SIG-M5 treated with dmso at 0.1 percent for 504 hours (cell line): ENCODE measurements around the gene GARIN5B.
A peak's percentile ranks its signal among the peaks of the same experiment; 100 is the strongest.
"Not testable (repeated sequence)": the region's sequence is repeated elsewhere in the genome, so short reads cannot be mapped to it uniquely, and the experiment has no call there.

ENCODE experiments used
- DNase-seq: peaks from one replicate; lab custom pipeline; 2025; ENCODE audit not compliant: unreplicated experiment; lab: John Stamatoyannopoulos, UW

The GARIN5B gene

GRCh38 chr19:55352040-55352439 lies 11.0 kb downstream of the GARIN5B start:
- no peak for DNase-seq

DNA sequence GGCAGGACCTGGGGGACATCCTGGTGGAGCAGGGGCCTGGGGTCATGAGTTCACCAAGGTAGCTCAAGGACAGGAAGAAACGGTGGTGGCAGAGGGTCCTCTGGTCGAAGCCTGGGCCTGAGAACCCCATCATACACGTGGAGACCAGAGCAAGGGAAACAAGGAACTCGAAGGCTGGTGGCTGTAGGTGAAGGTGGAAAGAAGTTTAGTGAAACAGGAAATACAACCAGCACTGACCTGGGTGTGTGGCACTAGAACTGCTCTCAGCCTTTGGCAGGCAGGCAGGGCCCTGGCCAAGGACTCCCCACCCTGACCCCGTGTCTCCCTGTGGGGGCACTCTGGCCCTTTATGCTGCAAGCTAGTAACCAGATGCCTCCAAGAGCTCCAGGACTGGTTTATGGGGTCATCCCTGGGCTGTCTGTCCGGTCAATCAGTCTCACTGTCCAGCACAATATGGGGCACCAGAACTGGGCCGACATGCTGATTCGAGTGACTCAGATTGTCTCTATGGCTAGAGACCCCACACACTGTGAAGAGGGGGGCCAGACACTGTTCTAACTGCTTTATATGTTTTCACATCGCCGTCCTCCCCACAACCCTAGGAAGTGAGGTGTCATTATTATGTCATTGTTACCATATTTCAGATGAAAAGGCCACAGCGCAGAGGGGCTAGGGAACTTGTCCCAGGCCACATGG lies 12.3 kb downstream of the GARIN5B start:
- DNase-seq, result no peak

DNA sequence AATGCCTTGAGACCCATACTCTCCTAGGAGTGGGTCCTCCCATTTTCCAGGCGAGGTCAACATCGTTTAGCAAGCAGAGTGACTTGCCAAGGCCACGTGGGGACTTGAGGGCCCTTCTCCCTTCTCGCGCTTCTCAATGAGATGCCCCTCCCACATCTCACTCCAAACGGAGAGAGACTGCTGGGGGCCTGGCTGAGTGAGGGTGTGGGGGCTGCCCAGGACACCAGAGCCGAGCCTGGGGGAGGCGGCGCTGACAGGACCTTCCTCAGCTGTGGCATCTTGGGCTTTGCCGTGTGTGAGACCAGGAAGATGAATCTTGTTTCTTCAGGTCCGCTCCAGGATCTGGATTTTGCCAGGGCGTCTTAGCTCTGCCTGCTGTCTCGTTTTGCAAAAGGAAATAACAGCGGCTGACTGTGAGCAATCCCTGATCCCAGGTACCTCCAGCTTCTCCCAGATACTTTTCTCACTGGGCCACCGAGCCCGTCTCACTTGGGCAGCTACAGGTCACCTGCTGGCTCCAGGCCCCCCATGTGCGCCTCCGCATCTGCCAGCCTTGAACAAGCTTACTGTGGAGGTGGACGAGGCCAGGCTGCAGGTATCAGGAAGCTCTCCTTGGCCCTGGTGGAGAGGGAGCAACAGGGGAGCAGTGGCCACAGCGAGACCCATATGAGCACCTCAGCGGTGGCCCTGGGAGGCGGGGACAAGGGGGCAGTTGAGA lies 14.6 kb downstream of the GARIN5B start:
- DNase-seq, result no peak

DNA sequence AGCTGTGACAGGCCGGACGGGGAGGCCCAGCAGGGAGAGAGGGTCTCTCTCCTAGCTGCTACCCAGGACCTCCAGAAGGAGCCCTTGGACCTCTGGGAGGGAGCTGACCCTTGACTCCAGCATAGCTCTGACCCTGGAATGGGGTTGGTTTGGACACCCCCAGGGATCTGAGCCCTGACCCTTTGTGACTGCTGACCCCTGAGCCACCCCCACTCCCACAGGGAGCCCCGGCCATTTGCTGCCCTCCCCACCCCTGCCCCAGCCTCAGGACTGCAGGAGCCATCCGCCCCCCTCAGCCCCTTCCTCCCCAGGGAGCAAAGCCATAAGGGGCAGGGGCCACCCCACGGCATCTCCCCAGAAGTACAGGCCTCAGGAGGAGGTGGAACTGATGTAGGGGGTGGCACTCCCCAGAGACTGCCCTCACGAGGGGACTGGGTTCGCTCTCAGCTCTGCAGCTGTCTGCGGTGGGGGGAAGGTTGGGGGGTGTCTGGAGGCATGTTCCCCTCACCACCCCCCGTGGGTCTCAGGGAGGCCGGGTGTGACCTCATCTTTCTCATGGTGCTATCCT lies 15.5 kb downstream of the GARIN5B start:
- DNase-seq, result no peak

- no peak for DNase-seq
Observed at GRCh38 chr19:55346725-55347441, 16.2 kb downstream of the GARIN5B start.

- DNase-seq, result no peak
Observed at GRCh38 chr19:55345818-55346724, 17.0 kb downstream of the GARIN5B start.

- DNase-seq, result no peak
Observed at GRCh38 chr19:55345101-55345817, 17.8 kb downstream of the GARIN5B start.

- DNase-seq, result no peak
Observed at GRCh38 chr19:55344444-55344843, 18.6 kb downstream of the GARIN5B start.

DNA sequence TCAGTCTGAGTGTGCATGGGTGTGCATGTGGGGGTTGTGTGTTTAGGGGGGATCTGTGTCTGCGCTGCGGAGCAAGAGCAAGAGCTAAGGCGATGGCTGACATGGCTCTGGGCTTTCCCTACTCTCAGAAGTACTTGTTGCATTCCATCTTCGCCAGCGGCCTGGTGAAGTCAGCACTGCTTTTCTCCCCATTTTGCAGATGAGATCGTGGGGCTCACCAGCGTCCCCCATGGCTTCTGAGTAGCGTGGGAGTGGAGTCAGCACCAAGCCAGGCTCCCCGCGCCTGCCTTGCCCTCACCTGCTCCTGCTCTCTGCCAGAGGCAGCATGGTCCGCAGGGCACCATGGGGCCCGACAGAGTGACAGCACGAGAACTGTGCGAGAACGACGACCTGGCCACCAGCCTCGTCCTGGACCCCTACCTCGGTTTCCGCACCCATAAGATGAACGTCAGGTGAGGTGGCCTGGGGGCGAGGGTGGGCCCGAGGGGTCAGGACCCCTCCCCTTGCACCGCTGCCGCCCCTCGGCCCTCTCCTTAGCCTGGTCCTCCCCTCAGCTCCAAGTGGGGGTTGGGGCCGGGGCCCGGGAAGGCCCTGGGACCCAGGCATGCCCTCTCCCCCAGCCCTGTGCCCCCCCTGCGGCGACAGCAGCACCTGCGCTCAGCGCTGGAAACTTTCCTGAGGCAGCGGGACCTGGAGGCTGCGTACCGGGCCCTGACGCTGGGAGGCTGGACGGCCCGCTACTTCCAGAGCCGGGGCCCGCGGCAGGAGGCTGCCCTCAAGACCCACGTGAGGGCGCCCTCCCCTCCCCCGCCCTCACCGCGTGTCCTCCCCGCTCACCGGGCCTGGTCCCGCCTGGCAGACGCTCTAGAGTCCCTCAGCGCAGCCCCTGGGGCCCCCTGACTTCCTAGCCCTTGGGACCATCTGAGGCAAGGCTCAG lies 21.2 kb downstream of the GARIN5B start:
- no peak for DNase-seq

DNA sequence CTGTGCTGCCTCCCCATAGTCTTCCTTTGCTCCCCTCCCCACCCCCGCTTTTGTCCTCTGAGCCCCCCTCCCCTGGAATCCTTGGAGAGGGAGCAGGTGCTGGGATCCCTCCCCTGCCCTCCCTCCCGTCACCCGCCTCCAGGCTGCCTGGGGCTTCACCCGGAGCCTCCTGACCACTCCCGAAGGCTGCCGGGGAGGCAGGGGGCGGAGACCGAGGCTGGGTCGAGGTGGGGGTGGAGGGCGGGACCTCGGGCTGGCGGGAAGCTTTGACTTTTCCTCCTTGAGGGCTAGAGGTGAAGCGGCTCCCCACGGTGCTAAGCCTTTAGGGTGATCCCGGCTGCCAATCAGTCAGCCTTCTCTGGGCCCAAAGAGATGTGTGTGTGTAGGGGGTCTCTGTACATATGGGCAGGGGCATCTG lies 21.9 kb downstream of the GARIN5B start:
- peak; percentile 56 for DNase-seq

- peak; percentile 21 for DNase-seq
Observed at GRCh38 chr19:55340784-55341147, 22.3 kb downstream of the GARIN5B start.

DNA sequence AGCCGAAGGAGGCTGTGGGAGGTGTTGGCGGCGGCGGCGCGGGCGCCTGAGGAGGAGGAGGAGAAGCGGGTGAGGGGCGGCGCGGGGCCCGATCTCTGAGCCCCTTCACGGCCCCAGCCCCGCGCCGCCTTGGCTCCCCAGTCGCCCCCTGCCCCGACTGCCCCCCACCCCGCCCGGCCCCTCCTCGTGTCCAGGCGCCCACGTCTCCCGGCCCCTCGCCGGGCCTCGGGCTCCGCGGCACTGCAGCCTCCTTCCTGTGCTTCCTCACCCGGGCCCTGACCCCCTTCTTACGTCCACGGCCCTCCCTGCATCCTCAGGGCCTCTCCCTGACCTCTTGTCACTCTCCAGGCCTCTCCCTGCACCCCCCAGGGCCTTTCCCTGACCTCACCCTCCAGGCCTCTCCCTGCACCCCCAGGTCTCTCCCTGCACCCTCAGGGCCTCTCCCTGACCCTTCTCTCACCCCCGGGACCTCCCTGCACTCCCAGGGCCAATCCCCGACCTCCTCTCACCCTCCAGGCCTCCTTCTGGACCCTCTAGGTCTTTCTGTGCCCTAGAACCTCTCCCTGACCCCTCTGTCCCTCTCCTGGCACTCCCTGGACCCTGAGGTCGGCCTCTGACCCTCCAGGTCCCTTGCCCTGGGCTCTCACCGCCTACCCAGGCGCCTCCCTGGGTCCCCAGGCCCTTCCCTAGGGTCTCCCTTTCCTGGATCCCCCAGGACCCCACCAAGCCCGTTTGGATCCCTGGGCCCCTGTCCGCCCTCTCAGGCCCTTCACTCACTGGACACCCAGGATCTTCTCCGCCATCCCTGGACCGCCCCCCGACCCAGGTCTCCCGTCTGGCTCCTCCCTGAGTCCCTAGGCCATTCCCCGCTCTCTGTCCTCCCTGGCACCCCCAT lies 22.9 kb downstream of the GARIN5B start:
- peak; percentile 39 for DNase-seq

DNA sequence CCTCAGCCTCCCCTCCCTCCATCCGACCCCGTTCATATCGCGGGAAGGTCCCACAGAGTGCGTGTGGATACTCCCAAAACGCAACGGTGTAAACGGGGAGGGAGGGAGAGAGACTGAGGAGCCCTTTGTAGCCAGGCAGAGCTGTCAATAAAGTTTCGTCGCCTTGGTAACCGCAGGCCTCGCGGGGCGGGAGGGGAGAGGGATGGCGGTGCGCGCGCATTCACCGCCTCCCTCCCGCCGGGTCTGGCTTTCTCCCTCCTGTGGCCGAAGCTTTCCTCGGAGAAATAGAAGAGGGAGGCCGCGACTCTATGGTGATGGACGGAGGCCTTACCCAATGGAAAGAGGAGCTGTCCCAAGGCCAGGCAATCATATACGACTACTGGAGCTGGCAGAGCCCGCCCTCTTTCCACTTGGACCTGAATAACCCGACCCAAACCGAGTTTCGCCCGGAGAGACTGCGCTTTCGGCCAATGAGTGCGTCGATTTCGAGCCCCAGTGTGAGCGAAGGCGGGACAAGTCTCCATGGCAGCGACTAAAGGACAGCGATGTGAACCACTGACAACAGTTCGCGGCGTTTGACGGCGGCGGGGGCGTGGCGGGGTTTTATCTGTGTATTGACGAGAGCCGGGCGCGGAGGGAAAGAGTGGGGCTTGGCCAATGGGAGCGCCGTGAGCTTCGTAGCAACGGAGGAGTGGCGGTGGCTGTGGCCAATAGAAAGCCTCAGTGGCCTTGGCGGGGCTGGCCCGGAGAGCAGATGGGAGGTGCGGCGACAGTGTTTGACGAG lies 23.8 kb downstream of the GARIN5B start, which contains the start of gene KMT5C:
Gene KMT5C, plus strand, starts transcription at position 772 of the 784 bp plus-strand sequence. CDS start 2,061 bp downstream, outside the sequence.
- DNase-seq, result peak; percentile 100

- no peak for DNase-seq
Observed at GRCh38 chr19:55336101-55336500, 27.0 kb downstream of the GARIN5B start.

DNA sequence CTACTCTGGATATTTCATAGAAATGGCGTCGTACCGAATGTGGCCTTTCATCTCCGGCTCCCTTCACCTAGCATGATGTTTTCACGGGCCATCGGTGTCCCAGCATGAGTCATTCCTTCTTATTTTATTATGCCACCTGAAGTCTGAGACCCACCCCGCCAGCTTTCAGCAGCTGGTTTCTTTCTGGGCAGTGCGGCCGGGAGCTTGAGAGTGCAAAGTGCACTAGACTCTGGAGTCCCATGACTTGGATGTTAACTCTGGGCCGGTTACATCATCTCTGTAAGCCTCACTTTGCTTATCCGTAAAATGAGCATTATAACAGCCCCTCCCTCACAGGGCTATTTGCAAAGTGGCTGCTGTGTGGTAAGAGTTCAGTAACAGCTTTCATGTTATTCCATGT lies 29.2 kb downstream of the GARIN5B start:
- DNase-seq, result no peak

DNA sequence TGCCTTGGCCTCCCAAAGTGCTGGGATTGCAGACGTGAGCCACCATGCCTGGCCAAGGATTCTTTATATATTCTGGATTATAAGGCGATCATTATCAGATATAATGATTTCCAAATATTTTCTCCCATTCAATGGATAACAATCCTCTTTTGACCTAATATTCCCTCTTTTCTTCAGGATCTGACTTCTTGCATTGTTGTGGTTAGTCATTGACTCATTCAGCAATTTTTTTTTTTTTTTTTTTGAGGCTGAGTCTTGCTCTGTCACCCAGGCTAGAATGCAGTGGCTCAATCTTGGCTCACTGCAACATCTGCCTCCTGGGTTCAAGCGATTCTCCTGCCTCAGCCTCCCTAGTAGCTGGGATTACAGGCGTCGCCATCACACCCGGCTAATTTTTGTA lies 33.3 kb downstream of the GARIN5B start:
- not testable (repeated sequence) for DNase-seq

DNA sequence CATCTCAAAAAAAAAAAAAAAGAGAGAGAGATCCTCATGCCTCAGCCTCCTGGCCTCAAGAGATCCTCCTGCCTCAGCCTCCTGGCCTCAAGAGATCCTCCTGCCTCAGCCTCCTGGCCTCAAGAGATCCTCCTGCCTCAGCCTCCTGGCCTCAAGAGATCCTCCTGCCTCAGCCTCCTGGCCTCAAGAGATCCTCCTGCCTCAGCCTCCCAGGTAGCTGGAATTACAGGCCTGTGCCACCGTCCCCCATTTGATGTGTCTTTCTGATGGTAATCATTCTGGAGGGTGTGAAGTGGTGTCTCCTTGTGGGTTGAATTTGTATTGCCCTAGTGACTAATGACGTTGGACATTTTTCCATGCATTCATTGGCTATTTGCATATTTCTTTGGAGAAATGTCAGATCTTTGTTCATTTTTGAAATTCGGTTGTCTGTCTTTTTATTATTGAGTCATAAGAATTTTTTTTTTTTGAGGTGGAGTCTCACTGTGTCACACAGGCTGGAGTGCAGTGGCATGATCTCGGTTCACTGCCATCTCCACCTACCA lies 34.2 kb downstream of the GARIN5B start:
- DNase-seq, result not testable (repeated sequence)
